SJSA1 (cell line): ENCODE measurements around the gene TSNAX. TPM values are rescaled to one million over a fixed set of nuclear protein-coding genes. Genes with fewer than 3 reads are reported as not detected.
A peak's percentile ranks its signal among the peaks of the same experiment; 100 is the strongest.

Source experiments
- DNase-seq, 2 experiments: peaks; one replicate each; pipeline ENCODE4 v3.0.0-alpha.2; 2015 to 2020; ENCODE audit warnings: low spot score in 2 of 2, low read depth in 1 of 2
- H3K27ac ChIP-seq: fragments of 250-450 bp; sonication (Bioruptor Pico); 2 replicates; pipeline ENCODE4 v1.5.1; 2020; ENCODE audit warnings: mild to moderate bottlenecking, moderate library complexity
- H3K27me3 ChIP-seq: fragments of 250-450 bp; sonication (Bioruptor Pico); replicated peaks from 2 replicates; pipeline ENCODE4 v1.5.1; 2020; ENCODE audit warnings: mild to moderate bottlenecking, moderate library complexity
- H3K36me3 ChIP-seq: fragments of 250-450 bp; sonication (Bioruptor Pico); 2 replicates; pipeline ENCODE4 v1.5.1; 2020; ENCODE audit warnings: mild to moderate bottlenecking
- H3K4me1 ChIP-seq: fragments of 250-450 bp; sonication (Bioruptor Pico); replicated peaks from 2 replicates; pipeline ENCODE4 v1.6.1; 2021; ENCODE audit warnings: mild to moderate bottlenecking
- H3K4me3 ChIP-seq: fragments of 250-450 bp; sonication (Bioruptor Pico); 2 replicates; pipeline ENCODE4 v1.5.1; 2020; ENCODE audit warnings: mild to moderate bottlenecking
- H3K9me3 ChIP-seq: fragments of 250-450 bp; sonication (Bioruptor Pico); replicated peaks from 2 replicates; pipeline ENCODE4 v1.5.1; 2020; ENCODE audit warnings: mild to moderate bottlenecking
- total RNA-seq: library from RNA; depleted of rRNA; stranded (reverse); fragments of >200 nt; shearing (Covaris generic); gene quantifications from 2 replicates; pipeline ENCODE4 v1.2.3, GENCODE V29; 2014; rRNA removed

The TSNAX gene
- total RNA-seq, 1 experiment from 2014 or later, result 52.2 TPM

- no peaks in the 10 kb centered on the region for H3K36me3 ChIP-seq
- H3K27ac ChIP-seq, result no peak overlapping the region
- H3K9me3 ChIP-seq, result no peaks in the 10 kb centered on the region
- peak in 1 of 2 experiments; percentile 70 for DNase-seq
- peaks cover 31% of the 10 kb centered on the region for H3K4me1 ChIP-seq
- H3K4me3 ChIP-seq, result peak overlapping the region; percentile 33
- no peaks in the 10 kb centered on the region for H3K27me3 ChIP-seq
Measured at GRCh38 chr1:231603598-231604275, 75.3 kb downstream of the TSNAX start.

- Histone ChIP-seq H3K4me1 (peaks cover 31% of the 10 kb centered on the region), H3K27ac (no peak overlapping the region), H3K4me3 (no peak overlapping the region), H3K36me3 (no peaks in the 10 kb centered on the region), H3K9me3 (no peaks in the 10 kb centered on the region), H3K27me3 (no peaks in the 10 kb centered on the region)
- no peak for DNase-seq
Measured at GRCh38 chr1:231604276-231604621, 75.8 kb downstream of the TSNAX start.

- DNase-seq, result no peak
Measured at GRCh38 chr1:231605149-231606100, 77.0 kb downstream of the TSNAX start.

GRCh38 chr1:231606712-231607111 lies 78.2 kb downstream of the TSNAX start:
- no peak for DNase-seq
- Histone ChIP-seq H3K9me3 (no peaks in the 10 kb centered on the region), H3K36me3 (no peaks in the 10 kb centered on the region), H3K4me3 (no peak overlapping the region), H3K27me3 (no peaks in the 10 kb centered on the region), H3K27ac (no peak overlapping the region), H3K4me1 (peaks cover 15% of the 10 kb centered on the region)

More at GRCh38 chr1:231605149-231606100, 77.0 kb downstream of the TSNAX start:
- Histone ChIP-seq H3K36me3 (no peaks in the 10 kb centered on the region), H3K4me3 (no peak overlapping the region), H3K4me1 (peaks cover 25% of the 10 kb centered on the region), H3K9me3 (no peaks in the 10 kb centered on the region), H3K27me3 (no peaks in the 10 kb centered on the region), H3K27ac (no peak overlapping the region)

- DNase-seq, result no peak
- H3K27ac ChIP-seq, result no peak overlapping the region
- H3K36me3 ChIP-seq, result no peaks in the 10 kb centered on the region
- no peaks in the 10 kb centered on the region for H3K9me3 ChIP-seq
- no peak overlapping the region for H3K4me3 ChIP-seq
- H3K27me3 ChIP-seq, result no peaks in the 10 kb centered on the region
- H3K4me1 ChIP-seq, result no peaks in the 10 kb centered on the region
Measured at GRCh38 chr1:231610388-231610787, 81.9 kb downstream of the TSNAX start.

GRCh38 chr1:231611111-231611510 lies 82.6 kb downstream of the TSNAX start:
- no peaks in the 10 kb centered on the region for H3K9me3 ChIP-seq
- H3K27me3 ChIP-seq, result no peaks in the 10 kb centered on the region
- H3K4me3 ChIP-seq, result no peak overlapping the region
- no peak overlapping the region for H3K27ac ChIP-seq
- DNase-seq, result no peak
- H3K4me1 ChIP-seq, result no peaks in the 10 kb centered on the region
- H3K36me3 ChIP-seq, result no peaks in the 10 kb centered on the region

GRCh38 chr1:231611851-231612250 lies 83.4 kb downstream of the TSNAX start:
- Histone ChIP-seq H3K27ac (no peak overlapping the region), H3K4me1 (no peaks in the 10 kb centered on the region), H3K9me3 (no peaks in the 10 kb centered on the region), H3K4me3 (no peak overlapping the region), H3K27me3 (no peaks in the 10 kb centered on the region), H3K36me3 (no peaks in the 10 kb centered on the region)
- DNase-seq, result no peak

GRCh38 chr1:231612393-231613089 lies 84.1 kb downstream of the TSNAX start:
- Histone ChIP-seq H3K4me1 (no peaks in the 10 kb centered on the region), H3K4me3 (no peak overlapping the region), H3K27me3 (no peaks in the 10 kb centered on the region), H3K27ac (no peak overlapping the region), H3K9me3 (no peaks in the 10 kb centered on the region), H3K36me3 (no peaks in the 10 kb centered on the region)
- no peak for DNase-seq

GRCh38 chr1:231613419-231614349 lies 85.2 kb downstream of the TSNAX start:
- H3K9me3 ChIP-seq, result no peaks in the 10 kb centered on the region
- H3K4me3 ChIP-seq, result no peak overlapping the region
- no peak overlapping the region for H3K27ac ChIP-seq
- no peaks in the 10 kb centered on the region for H3K36me3 ChIP-seq
- no peak for DNase-seq
- no peaks in the 10 kb centered on the region for H3K4me1 ChIP-seq
- no peaks in the 10 kb centered on the region for H3K27me3 ChIP-seq

Other genes starting within 250 kb of the TSNAX start
- 16.0 and 16.9 TPM in 2 replicates for gene EXOC8, start 190.8 kb upstream of the TSNAX start, total RNA-seq
- gene SPRTN, start 190.4 kb upstream of the TSNAX start, total RNA-seq, result 27.4 and 30.4 TPM in 2 replicates
- 16.9 and 22.2 TPM in 2 replicates for gene EGLN1, start 106.4 kb upstream of the TSNAX start, total RNA-seq
- gene DISC1, start 98.1 kb downstream of the TSNAX start, total RNA-seq, result 3.3 and 3.8 TPM in 2 replicates